Measurements from ENCODE around the gene PCDHB8.
"Not testable (repeated sequence)": the region's sequence is repeated elsewhere in the genome, so short reads cannot be mapped to it uniquely, and the experiment has no call there.

DNA sequence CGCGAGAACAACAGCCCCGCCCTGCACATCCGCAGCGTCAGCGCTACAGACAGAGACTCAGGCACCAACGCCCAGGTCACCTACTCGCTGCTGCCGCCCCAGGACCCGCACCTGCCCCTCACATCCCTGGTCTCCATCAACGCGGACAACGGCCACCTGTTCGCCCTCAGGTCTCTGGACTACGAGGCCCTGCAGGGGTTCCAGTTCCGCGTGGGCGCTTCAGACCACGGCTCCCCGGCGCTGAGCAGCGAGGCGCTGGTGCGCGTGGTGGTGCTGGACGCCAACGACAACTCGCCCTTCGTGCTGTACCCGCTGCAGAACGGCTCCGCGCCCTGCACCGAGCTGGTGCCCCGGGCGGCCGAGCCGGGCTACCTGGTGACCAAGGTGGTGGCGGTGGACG, 37.9 kb downstream of the PCDHB8 start:
- TF ChIP-seq, protein P1, sequence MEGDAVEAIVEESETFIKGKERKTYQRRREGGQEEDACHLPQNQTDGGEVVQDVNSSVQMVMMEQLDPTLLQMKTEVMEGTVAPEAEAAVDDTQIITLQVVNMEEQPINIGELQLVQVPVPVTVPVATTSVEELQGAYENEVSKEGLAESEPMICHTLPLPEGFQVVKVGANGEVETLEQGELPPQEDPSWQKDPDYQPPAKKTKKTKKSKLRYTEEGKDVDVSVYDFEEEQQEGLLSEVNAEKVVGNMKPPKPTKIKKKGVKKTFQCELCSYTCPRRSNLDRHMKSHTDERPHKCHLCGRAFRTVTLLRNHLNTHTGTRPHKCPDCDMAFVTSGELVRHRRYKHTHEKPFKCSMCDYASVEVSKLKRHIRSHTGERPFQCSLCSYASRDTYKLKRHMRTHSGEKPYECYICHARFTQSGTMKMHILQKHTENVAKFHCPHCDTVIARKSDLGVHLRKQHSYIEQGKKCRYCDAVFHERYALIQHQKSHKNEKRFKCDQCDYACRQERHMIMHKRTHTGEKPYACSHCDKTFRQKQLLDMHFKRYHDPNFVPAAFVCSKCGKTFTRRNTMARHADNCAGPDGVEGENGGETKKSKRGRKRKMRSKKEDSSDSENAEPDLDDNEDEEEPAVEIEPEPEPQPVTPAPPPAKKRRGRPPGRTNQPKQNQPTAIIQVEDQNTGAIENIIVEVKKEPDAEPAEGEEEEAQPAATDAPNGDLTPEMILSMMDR (IDR thresholded peaks at IDR 0.05), result not testable (repeated sequence)
- not testable (repeated sequence) for TF ChIP-seq POLR2AphosphoS5, POLR2A (IDR thresholded peaks at IDR 0.05)

All from gastroesophageal sphincter (tissue), 3 donors.